Mesothelial cell of epicardium (in vitro differentiated cells): ENCODE data around the gene ENDOV. TPM values are rescaled to one million over a fixed set of nuclear protein-coding genes. Genes with fewer than 3 reads are reported as not detected.

Experiments used
- DNase-seq, 2 experiments: peaks; one replicate each; pipeline ENCODE4 v3.0.0; 2021; ENCODE audit warnings: low spot score in 2 of 2; ENCODE audit not compliant: unreplicated experiment in 2 of 2
- H3K27ac Mint-ChIP-seq: 2 replicates; pipeline ENCODE4 v1.8.0; 2021; ENCODE audit warnings: mixed read lengths
- H3K27me3 Mint-ChIP-seq: 2 replicates; pipeline ENCODE4 v1.8.0; 2021; ENCODE audit warnings: low read depth, mixed read lengths
- H3K36me3 Mint-ChIP-seq: 2 replicates; pipeline ENCODE4 v1.8.0; 2021; ENCODE audit warnings: mixed read lengths
- H3K4me1 Mint-ChIP-seq: 2 replicates; pipeline ENCODE4 v1.8.0; 2021; ENCODE audit warnings: mixed read lengths
- H3K4me3 Mint-ChIP-seq: 2 replicates; pipeline ENCODE4 v1.8.0; 2021; ENCODE audit warnings: mild to moderate bottlenecking, moderate library complexity, mixed read lengths
- H3K9me3 Mint-ChIP-seq: 2 replicates; pipeline ENCODE4 v1.8.0; 2021; ENCODE audit warnings: mixed read lengths
- CTCF ChIP-seq: fragments of 200-600 bp; sonication (generic); IDR thresholded peaks from one replicate; pipeline ENCODE4 v1.5.0; 2021; ENCODE audit warnings: antibody characterized with exemption; ENCODE audit not compliant: unreplicated experiment
- total RNA-seq: library from RNA; stranded (reverse); gene quantifications from 3 replicates; pipeline ENCODE4 v1.2.1, GENCODE V29; 2021

Gene ENDOV
- total RNA-seq, 1 donor from 2014 or later = 43.0 TPM

GRCh38 chr17:80427366-80428282 lies 12.7 kb downstream of the ENDOV start:
- no peaks in the 10 kb centered on the region for H3K4me1 Mint-ChIP-seq
- no peaks in the 10 kb centered on the region for H3K9me3 Mint-ChIP-seq
- H3K4me3 Mint-ChIP-seq = no peak overlapping the region
- H3K36me3 Mint-ChIP-seq = no peaks in the 10 kb centered on the region
- no peak for TF ChIP-seq CTCF
- no peaks in the 10 kb centered on the region for H3K27me3 Mint-ChIP-seq
- no peak for DNase-seq
- H3K27ac Mint-ChIP-seq = no peak overlapping the region

DNA sequence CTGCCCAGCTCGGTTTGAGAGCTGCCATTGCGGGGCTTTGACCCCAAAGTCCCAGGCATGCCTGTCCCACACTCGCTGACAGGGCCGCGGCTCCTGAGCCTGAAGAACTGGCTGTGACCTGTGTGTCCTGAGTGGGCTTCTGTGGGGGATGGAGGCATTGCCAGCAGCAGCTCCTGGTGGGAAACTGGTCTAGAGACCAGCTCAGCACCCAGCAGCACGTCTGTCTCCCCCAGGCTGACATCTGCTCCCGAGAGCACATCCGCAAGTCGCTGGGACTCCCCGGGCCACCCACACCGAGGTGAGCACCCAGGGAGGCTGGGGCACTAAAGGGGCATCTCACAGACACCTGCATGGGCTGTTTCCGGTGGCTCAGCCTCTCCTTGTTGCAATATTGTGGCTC lies 13.4 kb downstream of the ENDOV start:
- Mint-ChIP-seq H3K9me3 (no peaks in the 10 kb centered on the region), H3K27me3 (no peaks in the 10 kb centered on the region), H3K27ac (no peak overlapping the region), H3K4me1 (no peaks in the 10 kb centered on the region), H3K36me3 (no peaks in the 10 kb centered on the region), H3K4me3 (no peak overlapping the region)
- no peak for TF ChIP-seq CTCF
- DNase-seq = no peak

DNA sequence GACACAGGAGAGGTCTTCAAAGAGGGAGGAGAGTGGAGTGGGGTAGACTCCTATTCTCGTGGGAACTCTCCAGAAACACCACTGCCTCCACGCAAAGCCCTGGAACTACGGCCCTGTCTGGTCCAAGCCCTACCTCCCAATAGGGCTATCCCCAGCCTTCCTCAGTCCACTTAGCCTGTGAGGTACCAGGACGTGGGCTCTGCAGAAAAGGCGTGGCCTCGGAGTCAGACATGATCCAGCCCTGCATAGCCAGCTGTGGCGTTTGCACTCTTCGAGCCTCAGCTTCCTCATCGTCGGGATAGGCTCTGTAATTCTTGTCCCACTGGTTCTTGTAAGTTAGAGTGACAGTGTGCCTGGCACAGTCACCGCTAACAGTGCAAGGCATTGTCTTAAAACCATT lies 13.8 kb downstream of the ENDOV start:
- DNase-seq = no peak
- no peaks in the 10 kb centered on the region for H3K27me3 Mint-ChIP-seq
- H3K4me1 Mint-ChIP-seq = no peaks in the 10 kb centered on the region
- H3K36me3 Mint-ChIP-seq = no peaks in the 10 kb centered on the region
- TF ChIP-seq CTCF = no peak
- no peak overlapping the region for H3K4me3 Mint-ChIP-seq
- H3K27ac Mint-ChIP-seq = no peak overlapping the region
- no peaks in the 10 kb centered on the region for H3K9me3 Mint-ChIP-seq

- Mint-ChIP-seq H3K9me3 (no peaks in the 10 kb centered on the region), H3K4me1 (no peaks in the 10 kb centered on the region), H3K36me3 (no peaks in the 10 kb centered on the region), H3K27me3 (no peaks in the 10 kb centered on the region), H3K4me3 (no peak overlapping the region), H3K27ac (no peak overlapping the region)
- TF ChIP-seq CTCF = no peak
- no peak for DNase-seq
Observed at GRCh38 chr17:80429356-80430275, 14.6 kb downstream of the ENDOV start.

GRCh38 chr17:80430446-80431245 lies 15.7 kb downstream of the ENDOV start:
- H3K27ac Mint-ChIP-seq = no peak overlapping the region
- H3K27me3 Mint-ChIP-seq = no peaks in the 10 kb centered on the region
- no peak for DNase-seq

More at GRCh38 chr17:80430446-80431245, 15.7 kb downstream of the ENDOV start:
- Mint-ChIP-seq H3K4me1 (no peaks in the 10 kb centered on the region), H3K36me3 (no peaks in the 10 kb centered on the region), H3K9me3 (no peaks in the 10 kb centered on the region), H3K4me3 (no peak overlapping the region)
- TF ChIP-seq CTCF = no peak
